Heart left ventricle (tissue), 16 donors: ENCODE results near the gene MAPK8IP1. TPM values are rescaled to one million over a fixed set of nuclear protein-coding genes. Genes with fewer than 3 reads are reported as not detected.

Experiments used
- ATAC-seq, 4 donors: fragments of 200-7000 bp; cut with Tn5 transposase; one replicate each; pipeline ENCODE4 v1.9.1; 2020 to 2022; ENCODE audit warnings: moderate library complexity in 4 of 4, mild to moderate bottlenecking in 3 of 4, moderate number of reproducible peaks in 1 of 4
- DNase-seq, 5 donors: peaks; one replicate each; pipeline ENCODE4 v3.0.0-alpha.2; 2020
- H3K27ac ChIP-seq, 12 donors: fragments of 200-600 bp; sonication (generic) in 4 of 12; one replicate each; pipeline versions ENCODE4 v1.5.0 to v1.8.0; 2016 to 2022; ENCODE audit warnings: mild to moderate bottlenecking in 2 of 12
- H3K27me3 ChIP-seq, 9 donors: fragments of 200-600 bp; sonication (generic) in 2 of 9; one replicate each; pipeline versions ENCODE4 v1.5.1 to v1.8.0; 2016 to 2022; ENCODE audit warnings: mild to moderate bottlenecking in 3 of 9
- H3K36me3 ChIP-seq, 9 donors: fragments of 200-600 bp; sonication (generic) in 2 of 9; one replicate each; pipeline versions ENCODE4 v1.5.0 to v1.8.0; 2018 to 2022; ENCODE audit warnings: mild to moderate bottlenecking in 2 of 9
- H3K4me1 ChIP-seq, 12 donors: fragments of 200-600 bp; sonication (generic) in 4 of 12; one replicate each; pipeline versions ENCODE4 v1.5.0 to v1.8.0; 2016 to 2022; ENCODE audit warnings: mild to moderate bottlenecking in 3 of 12
- H3K4me3 ChIP-seq, 12 donors: fragments of 200-600 bp; sonication (generic) in 4 of 12; one replicate each; pipeline versions ENCODE4 v1.5.0 to v1.8.0; 2017 to 2022; ENCODE audit warnings: mild to moderate bottlenecking in 9 of 12, moderate library complexity in 4 of 12
- H3K9me3 ChIP-seq, 12 donors: fragments of 200-600 bp; sonication (generic) in 4 of 12; one replicate each; pipeline versions ENCODE4 v1.5.0 to v1.8.0; 2016 to 2022; ENCODE audit warnings: mild to moderate bottlenecking in 1 of 12
- CTCF ChIP-seq, 12 donors: fragments of 200-600 bp; sonication (generic) in 4 of 12; IDR thresholded peaks; one replicate each; pipeline versions ENCODE4 v1.5.0 to v1.8.0; 2018 to 2022; ENCODE audit warnings: antibody characterized with exemption in 12 of 12, mild to moderate bottlenecking in 5 of 12
- POLR2A ChIP-seq, 2 donors: fragments of 450-650 bp; IDR thresholded peaks; one replicate each; pipeline ENCODE4 v1.6.1; 2017; ENCODE audit warnings: antibody characterized with exemption in 2 of 2, mild to moderate bottlenecking in 2 of 2, moderate library complexity in 2 of 2
- WGBS, 4 donors: extraction: QIAGEN DNeasy Blood & Tissue Kit in 2 of 4; methylation state at CpG; one replicate each; pipeline versions ENCODE4 v1.1.5 to v1.1.7; 2013 to 2018; 5-methylcytosine and 5-hydroxymethylcytosine counted together
- intact Hi-C, 10 donors: fragments of 100-400 bp; cut with DNase I; formaldehyde crosslinking; loops; one replicate each; pipeline versions ENCODE4 v1.11.1 to v1.14.2; 2022
- polyA plus RNA-seq, 2 donors: library from polyadenylated mRNA; stranded (reverse); fragments of 200-250 nt; gene quantifications; one replicate each; pipeline ENCODE4 v1.2.3, GENCODE V29; 2013
- total RNA-seq, 9 donors: library from RNA; depleted of rRNA in 2 of 9; stranded (reverse); fragments of >200 nt in 2 of 9; fragmentation: NEBNext Ultra II Directional in 3 of 9; extraction: Animal tissue kit (Norgen Biotek cat#: 25700) in 3 of 9; gene quantifications; one replicate each; pipeline versions ENCODE4 v1.1.0 to v1.2.4, GENCODE V29; 2016 to 2023
- donor health status: ischemic (EF 13 %, LVEDD 7.1; RV severe dilation, severe dysfunction).
- donor health status: healthy with polysubstance abuse.
- donor health status: DM: no; HTN: yes; CAD: no.
- donor health status: DM: no; HTN: no; CAD: no.
- donor health status: ischemic (EF 25% LVEDD 6.9; RV normal size, moderate dysfunction).
- donor health status: ischemic (EF 25% LVEDD 5.7; RV mildly dilated, moderate dysfunction).
- donor health status: healthy.
- donor health status: DM: yes; HTN: yes; CAD: no.
- donor health status: ischemic (EF 35%, LVEDD 5.7; RV mildly dilated, moderate dysfunction).
- donor health status: nonischemic (EF 11% LVEDD 7.7; RV severe dilation, severe dysfunction).
- donor health status: DM: yes; HTN: yes; CAD: no.
- donor health status: PGD.
- donor health status: ischemic (EF 29% LVEDD 5.4; RV normal size, mild dysfunction).
- donor health status: nonischemic (EF 23%, LVEDD 6.1; RV moderate dilation, normal function).

The MAPK8IP1 gene
- total and polyA plus RNA-seq, 11 donors, result 2.4 to 8.0 (median 7.3) TPM

DNA sequence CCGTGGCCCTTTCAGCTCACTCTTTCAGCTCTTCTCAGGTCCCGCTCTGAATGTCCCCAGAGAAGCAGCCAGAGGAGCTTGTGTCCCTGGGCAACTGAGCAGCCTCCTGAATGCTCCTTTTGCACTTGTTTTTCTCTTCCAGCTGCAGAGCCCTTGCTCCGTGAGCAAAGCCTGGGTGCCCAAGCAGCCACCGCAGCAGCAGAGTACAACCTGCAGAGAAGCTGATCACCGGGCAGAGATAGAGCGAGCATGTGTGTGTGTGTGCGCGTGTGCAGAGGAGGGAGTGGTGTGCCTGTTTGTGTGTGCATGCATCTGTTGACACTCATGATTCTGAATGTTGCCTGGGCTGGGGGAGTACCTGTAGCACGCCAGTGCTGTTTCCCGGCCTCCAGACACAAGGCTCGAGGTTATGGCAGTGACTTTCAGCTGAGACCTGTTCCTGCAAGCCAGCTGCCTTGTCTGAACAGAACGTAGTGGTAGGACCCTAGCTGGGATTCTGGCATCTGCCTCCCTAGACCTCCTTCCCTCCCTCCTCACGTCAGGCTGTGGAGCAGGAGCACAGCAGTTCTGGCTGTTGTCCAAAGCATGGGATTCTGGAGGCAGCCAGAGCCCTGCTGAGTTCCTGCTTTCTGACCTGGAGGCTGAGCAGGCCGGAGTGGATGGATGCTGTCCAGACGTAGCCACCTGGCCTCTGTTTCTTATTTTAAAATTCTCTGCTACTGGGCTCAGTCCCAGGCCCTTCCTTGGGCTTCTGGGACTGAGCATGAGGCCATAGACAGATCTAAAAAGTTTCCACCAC, 4.5 kb upstream of the MAPK8IP1 start:
- no peaks in the 10 kb centered on the region for H3K9me3 ChIP-seq
- DNase-seq (no peak), ATAC-seq (no peak)
- H3K4me3 ChIP-seq, result no peak overlapping the region
- H3K27ac ChIP-seq, result peak overlapping the region in 2 of 12 donors; percentile 0 to 38
- H3K36me3 ChIP-seq, result peaks cover 5 to 72% (median 54%) of the 10 kb centered on the region in 9 donors
- H3K4me1 ChIP-seq, result peaks cover 0 to 30% (median 7%) of the 10 kb centered on the region in 12 donors
- H3K27me3 ChIP-seq, result peaks cover 0 to under 1% (median 0%) of the 10 kb centered on the region in 9 donors
- intact Hi-C loops, result no loop called here
- TF ChIP-seq CTCF (IDR thresholded peaks at IDR 0.05), result no peak
- 71 to 76% (median 74%) methylated on average over 15 of the region's 15 CpGs for WGBS, 4 donors

DNA sequence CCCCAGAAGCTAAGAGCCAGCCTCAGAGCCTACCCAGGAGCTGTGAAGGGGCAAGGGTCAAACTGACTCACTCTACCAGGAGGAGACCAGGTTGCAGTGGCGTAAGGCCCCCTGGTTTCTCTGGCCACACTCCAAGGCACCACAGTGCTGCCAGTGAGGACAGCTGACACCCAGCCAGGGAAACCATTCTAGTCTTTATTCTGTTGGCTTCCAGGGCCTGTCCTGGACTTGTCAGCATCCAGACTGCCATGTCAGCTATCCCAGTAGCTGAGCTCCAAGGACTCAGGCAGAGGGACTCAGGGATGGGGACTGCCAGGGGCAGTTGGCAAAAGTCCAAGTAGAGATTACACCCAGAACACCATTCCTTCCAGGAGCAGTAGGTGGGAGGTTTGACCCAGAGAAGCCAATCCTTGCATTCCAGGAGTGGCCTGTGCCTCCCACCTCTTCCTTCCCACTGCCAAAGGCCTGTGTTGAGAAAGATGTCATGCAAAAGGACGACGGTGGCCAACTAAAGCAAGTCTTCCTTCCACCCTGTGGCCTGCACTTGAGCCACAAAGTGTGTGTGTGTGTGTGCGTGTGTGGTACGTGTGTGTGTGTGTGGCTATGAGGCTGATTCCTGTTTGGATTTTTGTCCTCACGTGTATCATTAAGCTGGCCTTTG, 3.6 kb upstream of the MAPK8IP1 start:
- peaks cover 4 to 63% (median 50%) of the 10 kb centered on the region in 9 donors for H3K36me3 ChIP-seq
- H3K27ac ChIP-seq, result peak overlapping the region in 2 of 12 donors; percentile 0 to 38
- ATAC-seq (no peak), DNase-seq (no peak)
- intact Hi-C loops, result no loop called here
- H3K4me1 ChIP-seq, result peaks cover 0 to 24% (median 8%) of the 10 kb centered on the region in 12 donors
- WGBS, 4 donors, result 64 to 71% (median 68%) methylated on average over 6 of the region's 6 CpGs
- no peak overlapping the region for H3K4me3 ChIP-seq
- no peak for TF ChIP-seq CTCF (IDR thresholded peaks at IDR 0.05)
- no peak for TF ChIP-seq POLR2A (IDR thresholded peaks at IDR 0.05)
- H3K9me3 ChIP-seq, result no peaks in the 10 kb centered on the region
- peaks cover 0 to 3% (median 0%) of the 10 kb centered on the region in 9 donors for H3K27me3 ChIP-seq

DNA sequence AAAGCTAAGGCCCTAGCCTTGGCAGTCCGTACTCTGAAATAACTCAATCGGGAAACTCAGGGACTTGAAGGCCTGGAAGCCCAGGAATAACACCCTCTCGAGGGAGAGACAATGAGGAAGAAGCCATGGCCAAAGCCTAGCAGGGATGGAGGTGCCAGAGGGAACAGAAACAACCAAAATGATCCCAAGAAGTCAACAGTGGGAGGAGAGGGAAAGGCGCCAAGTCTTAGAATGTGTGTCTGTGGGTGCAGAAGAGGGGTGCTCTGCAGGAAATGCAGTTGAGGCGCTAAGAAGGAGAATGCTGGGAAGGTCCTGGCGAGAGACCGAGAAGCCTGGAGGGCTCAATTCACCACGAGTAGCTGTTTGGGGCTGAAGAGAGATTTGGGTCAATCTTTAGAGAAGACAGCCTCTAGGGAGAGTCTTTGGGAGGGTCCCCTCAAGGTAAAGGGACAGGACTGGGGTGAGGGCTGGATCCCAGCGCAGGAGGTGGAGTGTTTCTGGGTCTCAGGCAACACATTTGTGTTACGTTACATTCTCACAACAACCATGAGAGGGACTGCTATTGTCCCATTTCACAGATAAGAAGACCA, 760 bp upstream of the MAPK8IP1 start:
- Histone ChIP-seq H3K27ac (no peak overlapping the region), H3K4me1 (peaks cover 0 to 24% (median 8%) of the 10 kb centered on the region in 12 donors), H3K36me3 (peaks cover 3 to 35% (median 30%) of the 10 kb centered on the region in 9 donors), H3K27me3 (peaks cover 0 to 3% (median 0%) of the 10 kb centered on the region in 9 donors), H3K9me3 (no peaks in the 10 kb centered on the region), H3K4me3 (peak overlapping the region in 2 of 12 donors; percentile 51 to 58)
- ATAC-seq (no peak), DNase-seq (no peak)
- TF ChIP-seq POLR2A (IDR thresholded peaks at IDR 0.05) (no peak), CTCF (IDR thresholded peaks at IDR 0.05) (no peak)
- 85 to 92% (median 90%) methylated on average over 10 of the region's 10 CpGs for WGBS, 4 donors
- intact Hi-C loops, result no loop called here
